Skin epidermis (tissue), 12 donors: ENCODE results near the gene OCA2.

Experiments used
- H3K27ac ChIP-seq, 21 experiments: fragments of 200-600 bp; sonication (generic) in 11 of 21; one replicate each; pipeline ENCODE4 v1.5.0; 2020; ENCODE audit warnings: mild to moderate bottlenecking in 3 of 21, inconsistent platforms in 2 of 21, moderate library complexity in 2 of 21
- H3K4me3 ChIP-seq, 7 experiments: fragments of 200-600 bp; sonication (generic) in 2 of 7; one replicate each; pipeline ENCODE4 v1.5.0; 2020; ENCODE audit warnings: inconsistent platforms in 2 of 7, mild to moderate bottlenecking in 2 of 7, moderate library complexity in 1 of 7

The OCA2 gene

DNA sequence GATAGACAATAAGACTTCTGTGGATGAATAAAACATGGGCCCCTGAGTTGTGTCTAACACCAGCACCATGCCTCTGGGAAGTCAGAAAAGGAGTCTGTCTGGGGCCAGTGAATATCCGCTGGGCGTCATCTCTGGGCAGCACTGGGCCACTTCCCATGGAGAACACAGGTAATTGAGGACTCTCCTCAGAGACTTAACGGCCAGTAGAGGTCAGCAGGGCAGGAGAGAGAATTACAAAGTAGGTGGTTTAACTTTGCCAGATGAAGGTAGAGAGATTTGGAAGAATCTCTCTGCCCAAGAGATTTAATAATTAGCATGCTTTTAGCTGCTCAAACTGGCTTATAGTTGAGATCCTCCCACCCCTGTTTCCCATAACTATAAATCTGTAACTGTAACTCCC, 65.7 kb downstream of the OCA2 start:
- no peak overlapping the region for H3K4me3 ChIP-seq

DNA sequence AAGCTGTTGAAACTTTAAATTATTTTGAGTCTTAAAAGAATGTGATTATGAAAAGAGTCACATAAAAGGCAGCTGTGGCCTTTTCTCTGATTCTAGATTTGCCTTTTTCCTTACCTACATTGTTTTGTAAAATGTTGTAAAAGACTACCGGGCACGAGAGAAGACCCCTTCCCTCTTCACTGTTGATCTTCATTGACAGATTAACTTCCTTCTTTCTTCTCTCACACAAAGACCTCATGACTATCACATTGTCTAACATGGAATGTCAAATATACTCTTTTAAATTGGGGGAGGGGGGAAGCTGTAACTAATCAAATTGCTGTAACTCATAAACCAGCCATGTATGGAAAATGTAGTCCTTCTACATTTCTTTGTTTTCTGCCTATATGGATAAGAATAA, 68.3 kb downstream of the OCA2 start:
- H3K4me3 ChIP-seq, result no peak overlapping the region
- H3K27ac ChIP-seq, result no peak overlapping the region

More for the DNA sequence above, 65.7 kb downstream of the OCA2 start:
- no peak overlapping the region for H3K27ac ChIP-seq

DNA sequence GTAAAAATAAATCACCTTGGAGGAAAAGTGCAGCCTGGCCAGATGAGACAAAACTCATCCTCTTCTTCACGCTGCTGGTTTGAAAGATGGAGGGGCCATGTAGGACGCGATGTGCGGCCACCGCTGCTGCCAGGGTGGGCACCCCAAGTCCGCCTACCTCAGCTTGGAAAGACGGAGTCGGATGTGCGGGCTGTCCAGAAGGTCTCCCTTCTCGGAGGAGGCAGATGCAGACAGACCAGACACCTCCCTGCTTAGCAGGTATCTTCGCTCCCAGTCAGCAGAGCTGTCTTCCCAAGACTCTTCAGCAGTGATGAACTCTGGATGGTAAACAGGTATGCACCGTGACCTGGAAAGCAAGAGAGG, 71.4 kb downstream of the OCA2 start:
- Histone ChIP-seq H3K4me3 (no peak overlapping the region), H3K27ac (no peak overlapping the region)

DNA sequence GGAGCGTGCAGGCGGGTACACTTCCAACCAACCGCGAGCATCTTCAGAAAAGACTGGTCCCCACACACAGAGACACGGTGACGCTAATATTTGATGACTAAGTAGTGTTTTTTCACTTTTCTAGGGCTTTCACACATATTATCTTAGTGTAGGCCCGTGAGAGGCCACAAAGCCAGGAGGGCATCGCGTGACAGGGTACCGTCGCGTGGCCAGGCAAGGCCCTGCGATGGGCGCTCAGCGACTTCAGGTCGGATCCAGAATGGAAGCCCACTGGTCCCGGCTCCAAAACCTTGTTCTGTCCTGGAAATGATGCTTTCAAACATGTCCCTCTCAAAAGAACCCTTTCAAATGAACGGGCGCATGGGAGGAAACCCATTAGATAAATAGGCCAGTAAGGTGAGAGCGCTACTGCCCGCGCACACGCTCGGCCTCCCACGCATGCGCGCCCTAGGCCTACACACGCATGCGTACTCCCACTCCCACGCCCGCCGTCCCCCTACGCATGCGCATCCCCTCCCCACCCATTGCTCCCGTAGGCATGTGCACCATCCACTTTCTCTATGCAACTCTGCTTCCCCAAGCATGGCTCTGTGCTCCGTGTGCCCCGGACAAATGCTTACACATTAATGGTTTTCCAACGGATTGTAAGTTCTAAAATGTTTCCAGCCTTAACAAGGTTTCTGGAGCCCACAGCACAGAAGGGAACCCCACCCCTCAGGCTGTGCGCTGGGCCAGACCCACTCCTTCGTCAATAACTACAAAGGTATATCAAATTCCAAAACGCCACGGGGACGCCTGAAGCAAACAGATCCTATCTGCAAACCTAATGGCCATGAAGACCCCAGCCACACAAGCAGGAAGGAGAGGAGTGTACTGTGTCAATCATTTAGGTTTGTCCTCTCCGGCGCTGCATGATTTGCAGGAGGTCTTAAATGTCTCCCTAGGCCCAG, 72.1 kb downstream of the OCA2 start:
- Histone ChIP-seq H3K27ac (no peak overlapping the region), H3K4me3 (no peak overlapping the region)

DNA sequence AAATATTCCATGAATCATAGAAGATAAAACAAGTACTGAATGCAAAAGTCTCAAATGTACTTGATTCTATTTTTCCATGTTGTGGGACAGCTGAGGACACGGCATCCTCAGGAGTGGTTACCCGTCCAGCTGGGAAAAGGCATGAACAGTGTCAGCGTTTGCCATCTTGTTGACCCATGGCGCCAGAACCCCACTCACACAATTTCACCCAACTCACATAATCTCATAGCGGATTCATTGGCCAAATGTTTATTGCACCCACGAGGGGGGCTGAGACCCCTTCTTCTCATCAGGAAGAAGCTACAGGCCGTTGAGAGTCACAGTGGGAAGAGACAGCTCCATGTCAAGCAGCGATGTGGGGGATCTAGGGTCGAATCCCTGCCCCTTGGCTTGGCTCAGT, 72.9 kb downstream of the OCA2 start:
- no peak overlapping the region for H3K4me3 ChIP-seq
- no peak overlapping the region for H3K27ac ChIP-seq

DNA sequence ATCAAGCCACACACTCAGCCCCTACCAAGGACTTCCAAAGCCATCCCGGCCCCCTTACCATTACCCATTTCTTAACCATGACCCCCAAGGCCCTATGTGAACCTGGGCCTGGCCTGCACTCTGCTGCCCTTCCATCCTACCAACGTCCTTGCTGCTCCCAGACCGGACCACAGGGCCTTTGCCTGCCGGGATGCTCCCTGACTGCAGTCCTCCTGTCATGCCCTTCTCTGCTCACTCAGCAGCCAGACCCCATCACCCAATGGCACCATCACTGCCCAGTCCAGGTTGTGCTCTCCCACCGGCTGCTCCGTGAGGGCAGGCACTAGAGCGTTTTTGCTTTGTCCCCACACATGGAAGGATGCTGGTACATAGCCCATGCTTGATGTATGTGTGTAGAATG, 73.7 kb downstream of the OCA2 start:
- H3K27ac ChIP-seq, result no peak overlapping the region
- H3K4me3 ChIP-seq, result no peak overlapping the region

DNA sequence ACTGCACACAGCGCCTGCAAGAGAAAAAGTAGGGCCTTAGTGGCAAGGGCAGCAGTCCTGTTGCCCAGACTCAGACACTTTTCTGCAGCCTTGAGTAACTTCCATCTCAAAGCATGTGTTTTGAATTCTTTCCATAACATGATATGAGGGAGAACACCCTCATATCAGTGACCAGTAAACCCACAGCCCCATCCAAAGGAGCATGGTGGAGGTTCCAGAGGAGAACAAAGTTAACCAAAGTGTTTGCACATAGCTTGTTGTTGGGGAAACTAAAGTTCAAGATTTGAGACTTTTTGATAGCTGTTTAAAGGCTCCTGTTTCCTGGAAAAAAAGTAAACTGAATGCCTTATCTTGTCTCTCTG, 74.2 kb downstream of the OCA2 start:
- Histone ChIP-seq H3K4me3 (no peak overlapping the region), H3K27ac (no peak overlapping the region)

GRCh38 chr15:28023933-28024888, 74.9 kb downstream of the OCA2 start:
- no peak overlapping the region for H3K27ac ChIP-seq
- no peak overlapping the region for H3K4me3 ChIP-seq

- Histone ChIP-seq H3K27ac (no peak overlapping the region), H3K4me3 (no peak overlapping the region)
Measured at GRCh38 chr15:28023422-28023821, 75.7 kb downstream of the OCA2 start.

GRCh38 chr15:28022961-28023360, 76.2 kb downstream of the OCA2 start:
- Histone ChIP-seq H3K27ac (no peak overlapping the region), H3K4me3 (no peak overlapping the region)

DNA sequence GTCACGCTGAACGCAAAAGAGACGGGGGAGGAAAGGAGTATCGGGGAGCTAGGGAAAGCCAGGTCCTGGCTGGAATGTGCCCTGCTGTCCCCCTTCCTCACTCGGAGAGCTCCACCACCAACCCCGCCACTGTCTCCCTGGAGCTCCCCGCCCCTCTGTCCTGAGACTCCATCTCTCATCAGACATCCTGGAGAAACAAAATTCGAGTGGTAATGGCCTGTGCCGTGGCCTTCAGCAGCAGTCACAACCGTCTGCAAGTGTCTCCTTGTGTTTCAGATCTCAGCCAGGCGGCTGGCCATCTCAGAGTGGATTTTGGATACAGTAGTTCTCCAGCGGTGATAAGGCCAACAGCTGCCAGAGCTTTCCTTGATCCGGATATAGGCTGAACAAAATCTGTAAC, 76.9 kb downstream of the OCA2 start:
- no peak overlapping the region for H3K4me3 ChIP-seq
- no peak overlapping the region for H3K27ac ChIP-seq

- no peak overlapping the region for H3K4me3 ChIP-seq
- no peak overlapping the region for H3K27ac ChIP-seq
Measured at GRCh38 chr15:28021281-28022039, 77.7 kb downstream of the OCA2 start.

DNA sequence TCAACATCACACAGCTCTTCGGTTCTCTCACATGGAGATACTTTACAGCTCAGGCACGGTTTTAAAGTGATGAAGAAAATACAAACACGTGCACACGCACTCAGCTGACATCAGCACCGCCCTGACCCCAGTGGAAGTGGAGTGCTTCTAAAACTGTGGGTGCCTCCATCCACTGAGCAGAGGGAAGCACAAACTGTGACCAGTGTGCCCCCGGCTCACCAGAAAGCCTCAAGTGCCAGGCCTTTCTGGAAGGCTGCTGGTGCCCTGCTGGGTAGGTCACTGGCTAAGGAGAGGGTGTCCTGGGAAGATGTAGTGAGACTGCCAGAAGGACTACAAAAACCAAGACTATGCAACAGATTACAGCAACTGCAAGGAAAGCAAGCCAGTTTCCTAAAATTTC, 78.5 kb downstream of the OCA2 start:
- no peak overlapping the region for H3K4me3 ChIP-seq
- H3K27ac ChIP-seq, result no peak overlapping the region

DNA sequence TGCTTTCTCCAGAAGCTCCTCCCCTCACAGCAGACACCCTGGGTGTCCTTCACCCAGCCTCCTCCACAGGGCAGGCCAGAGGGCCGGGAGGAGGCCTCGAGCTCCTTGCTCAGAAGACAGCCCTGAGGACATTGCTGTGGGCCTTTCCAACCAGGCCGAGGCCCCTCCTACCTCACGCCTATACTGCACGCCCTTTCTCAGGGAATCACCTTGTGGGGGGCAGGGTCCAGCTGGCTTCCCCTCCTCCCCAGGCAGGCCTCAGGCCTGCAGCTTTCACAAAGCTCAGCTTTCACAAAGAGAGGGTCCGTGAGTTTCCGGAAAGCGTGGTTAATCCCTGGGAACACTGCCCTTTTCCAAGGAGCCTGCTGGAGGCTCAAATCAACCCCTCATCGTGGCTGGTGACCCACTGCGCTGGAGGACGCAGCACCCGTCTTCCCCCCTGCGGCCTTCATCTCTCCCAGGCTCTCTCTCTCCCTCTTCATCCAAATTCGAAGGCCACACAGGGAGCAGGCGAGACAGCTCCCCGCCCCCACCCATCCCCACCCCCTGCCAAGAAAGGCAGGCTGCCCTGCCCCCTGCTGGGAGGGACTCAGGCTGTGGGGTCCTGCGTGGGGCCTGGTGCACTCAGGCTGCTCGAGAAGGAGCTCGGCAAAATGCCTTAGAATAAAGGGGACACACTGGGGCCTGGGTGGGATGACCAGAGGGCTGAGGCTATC, 79.4 kb downstream of the OCA2 start:
- no peak overlapping the region for H3K4me3 ChIP-seq
- H3K27ac ChIP-seq, result no peak overlapping the region

- no peak overlapping the region for H3K27ac ChIP-seq
- H3K4me3 ChIP-seq, result no peak overlapping the region
Measured at GRCh38 chr15:28018291-28019044, 80.6 kb downstream of the OCA2 start.

GRCh38 chr15:28017423-28017924, 81.6 kb downstream of the OCA2 start:
- Histone ChIP-seq H3K27ac (no peak overlapping the region), H3K4me3 (no peak overlapping the region)

DNA sequence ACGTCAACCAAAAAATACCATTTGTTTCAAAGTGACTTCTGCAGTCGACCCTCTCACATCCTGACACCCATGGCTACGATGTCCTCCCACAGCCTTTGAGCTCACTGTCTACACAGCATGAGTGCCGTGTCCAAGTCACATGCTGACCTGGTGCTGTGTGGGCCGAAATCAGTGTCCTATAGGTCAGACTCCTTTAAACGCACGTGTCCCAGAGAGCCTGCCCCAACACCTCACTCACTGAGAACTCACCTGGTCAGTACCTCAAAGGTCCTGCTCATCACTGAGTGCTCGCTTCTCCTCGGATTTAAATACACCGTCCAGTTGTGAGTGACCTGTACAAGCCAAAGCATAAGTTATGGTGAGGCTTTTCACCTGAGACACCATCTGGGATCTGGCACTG, 83.3 kb downstream of the OCA2 start:
- Histone ChIP-seq H3K4me3 (no peak overlapping the region), H3K27ac (no peak overlapping the region)

DNA sequence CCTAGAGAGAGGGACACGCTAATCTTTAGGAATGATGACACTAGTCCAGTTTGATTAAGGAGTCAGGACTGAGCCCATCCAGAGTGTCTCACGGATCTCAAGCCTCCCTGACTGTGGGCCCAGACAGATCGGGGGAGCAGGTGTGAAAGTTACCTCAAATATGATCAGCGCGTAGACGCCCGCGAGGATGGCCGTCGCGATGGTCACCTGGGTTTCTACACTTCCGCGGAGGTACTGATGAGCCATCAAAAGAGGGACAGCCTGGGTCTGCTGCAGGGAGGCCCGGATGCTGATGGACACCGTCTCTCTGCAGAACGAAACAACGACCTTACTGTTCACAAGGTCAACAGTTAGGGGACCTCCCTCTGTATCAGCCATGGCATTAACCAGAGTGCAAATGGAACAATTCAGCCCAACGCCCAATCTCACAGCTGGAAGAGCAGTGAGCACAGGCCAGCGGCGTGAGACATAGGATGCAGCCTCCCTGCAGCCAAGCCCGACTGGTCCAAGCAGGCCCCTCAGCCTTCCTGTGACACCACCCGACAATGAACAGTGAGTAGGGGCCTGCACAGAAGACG, 84.4 kb downstream of the OCA2 start:
- H3K4me3 ChIP-seq, result no peak overlapping the region
- H3K27ac ChIP-seq, result no peak overlapping the region
